Activated CD4-positive, alpha-beta T cell treated with anti-CD3 and anti-CD28 coated beads, Interleukin-10, Interleukin-2, amounts not matched to agents 100 ng/mL and 50 ng/mL, durations not matched to agents 16 hours and 8 hours (primary cell): Measurements from ENCODE around the gene CRYGS.
"Not testable (repeated sequence)": the region's sequence is repeated elsewhere in the genome, so short reads cannot be mapped to it uniquely, and the experiment has no call there.

Source experiments
- DNase-seq: peaks from one replicate; pipeline ENCODE4 v3.0.0-alpha.2; 2020

Gene CRYGS

DNA sequence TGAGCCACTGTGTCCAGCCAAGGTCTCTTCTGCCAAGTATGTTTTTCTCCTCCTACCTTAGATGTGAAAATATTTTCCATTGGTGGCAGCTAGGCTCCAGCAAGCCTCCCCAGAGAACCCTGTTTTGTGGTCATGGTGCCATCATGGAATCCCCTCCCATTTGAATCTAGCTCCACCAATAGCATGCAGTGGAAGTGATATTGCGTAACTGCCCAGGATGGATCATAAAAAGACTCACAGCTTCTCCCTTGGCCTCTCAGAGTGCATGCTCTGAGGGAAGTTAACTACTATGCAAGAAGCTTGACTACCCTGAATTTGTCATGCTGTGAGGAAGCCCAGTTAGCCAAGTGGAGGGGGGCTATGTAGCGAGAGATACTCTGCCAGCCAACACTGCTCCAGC is 27.5 kb downstream of the CRYGS start:
- peak; percentile 49 for DNase-seq

DNA sequence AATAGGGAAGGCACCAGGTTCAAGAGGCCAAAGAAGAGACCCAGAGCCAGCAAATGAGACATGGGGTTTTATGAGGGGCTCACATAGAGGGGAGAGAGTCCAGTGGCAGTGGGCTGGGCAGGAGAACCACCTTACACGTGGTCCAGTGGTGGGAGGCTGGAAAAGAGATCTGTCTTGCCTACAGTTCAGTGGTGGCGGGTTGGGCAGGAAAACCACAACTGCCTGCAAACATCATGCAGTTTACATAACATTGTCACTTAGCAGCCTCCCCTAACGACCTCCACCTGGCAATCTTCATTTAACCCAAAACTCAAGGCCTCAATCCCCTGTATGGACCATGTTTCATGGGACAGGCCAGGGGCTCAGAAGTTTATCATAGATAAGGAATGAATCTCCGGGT is 29.1 kb downstream of the CRYGS start:
- peak; percentile 76 for DNase-seq

DNA sequence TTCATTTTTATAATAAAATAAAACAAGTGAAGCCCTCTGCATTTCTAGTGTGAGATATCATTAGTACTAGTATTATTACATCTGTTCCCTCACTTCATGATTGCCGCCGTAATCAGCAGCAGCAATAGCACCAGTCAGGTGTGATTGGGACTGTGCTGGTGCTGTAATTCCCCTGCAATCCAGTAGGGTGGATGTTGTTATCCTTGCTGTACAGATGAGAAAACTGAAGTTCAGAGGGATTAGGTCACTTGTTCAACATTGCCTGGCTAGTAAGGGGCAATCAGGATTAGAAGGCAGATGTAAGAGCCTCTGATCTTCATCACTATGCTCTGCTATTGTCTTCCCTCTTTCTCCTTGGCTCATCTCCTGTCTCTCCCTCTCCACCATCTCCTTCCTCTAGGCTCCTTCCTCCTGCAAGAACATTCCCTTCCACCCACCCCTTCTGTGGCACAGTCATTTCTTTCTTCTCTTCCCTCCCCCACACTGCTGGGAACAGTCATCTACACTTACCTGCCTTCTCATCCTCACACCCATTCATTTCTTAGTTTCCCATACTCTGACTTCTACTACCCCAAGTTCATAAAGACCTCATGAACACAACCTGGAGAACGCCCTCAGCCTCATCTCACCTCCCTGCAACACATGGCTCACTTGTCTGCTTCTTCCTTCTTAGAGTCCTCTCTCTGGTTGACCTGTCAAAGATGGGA is 29.7 kb downstream of the CRYGS start:
- DNase-seq = peak; percentile 76

DNA sequence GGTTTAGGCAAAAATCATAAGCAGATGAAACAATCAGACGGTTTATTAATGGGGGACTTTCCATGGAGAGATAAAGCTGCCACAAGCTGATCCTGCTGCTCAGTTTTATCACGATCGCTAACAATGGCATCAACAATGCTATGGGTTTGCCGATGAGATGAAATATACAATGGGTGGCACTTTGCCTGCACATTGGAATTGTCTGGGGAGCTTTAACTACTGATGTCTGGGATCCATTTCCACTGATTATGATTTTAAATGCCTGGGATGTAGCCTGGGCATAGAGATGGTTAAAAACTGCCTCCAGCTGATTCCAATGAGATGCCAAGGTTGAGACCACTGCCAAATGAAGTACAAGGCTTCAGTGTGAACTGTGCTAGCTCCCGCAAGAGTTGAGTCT is 30.8 kb downstream of the CRYGS start:
- no peak for DNase-seq

DNA sequence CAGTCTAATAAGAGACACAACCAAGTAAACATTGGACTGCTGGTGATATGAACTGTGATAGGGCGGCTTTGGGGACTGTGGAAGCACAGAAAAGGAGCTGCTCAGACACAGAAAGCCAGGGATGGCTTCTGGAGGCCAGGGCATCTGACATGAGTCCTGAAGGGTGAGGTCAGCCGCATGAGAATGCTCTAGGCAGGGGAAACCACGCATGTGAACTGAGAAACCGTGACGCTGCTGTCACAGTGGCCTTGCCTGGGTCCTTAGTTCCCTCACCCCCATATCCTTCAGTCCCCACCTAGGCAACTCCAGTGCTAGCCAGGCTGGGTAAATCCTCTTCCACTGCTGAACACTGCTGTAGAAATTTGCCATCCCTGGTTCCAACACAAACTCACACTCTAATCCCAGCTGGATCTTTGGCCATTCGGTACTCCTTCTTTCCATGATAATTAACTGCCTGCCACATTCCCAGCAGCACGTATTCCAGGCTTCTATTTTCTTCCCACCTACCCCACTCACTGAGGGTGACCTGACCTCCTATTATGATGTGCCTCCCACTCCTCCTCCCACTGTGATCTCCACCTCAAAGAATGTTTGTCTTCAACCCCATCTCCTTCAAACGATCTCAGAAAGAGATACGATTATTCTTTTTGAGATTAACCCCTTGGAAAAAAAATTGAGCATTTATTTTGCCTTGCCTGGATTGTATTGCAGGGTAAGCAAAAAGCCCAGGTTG is 31.4 kb downstream of the CRYGS start:
- no peak for DNase-seq

DNA sequence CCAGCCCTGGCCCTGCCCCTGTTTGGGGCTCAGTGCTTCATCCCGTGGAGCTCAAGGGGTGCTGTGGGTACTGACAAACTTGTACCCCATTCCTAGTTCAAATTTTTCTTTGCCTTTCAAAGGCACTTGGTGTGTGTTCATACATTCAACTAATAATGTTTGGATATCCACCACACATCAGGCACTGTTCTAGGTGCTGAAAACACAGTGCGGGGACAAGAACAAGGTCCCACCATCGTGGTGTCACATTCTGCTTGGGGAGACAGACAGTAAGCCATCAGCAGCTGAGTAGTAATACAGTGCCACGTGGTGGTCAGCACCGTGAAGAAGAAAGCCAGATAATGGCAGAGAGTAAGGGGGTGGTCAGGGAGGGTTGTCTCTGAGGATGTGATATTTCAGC is 32.5 kb downstream of the CRYGS start:
- no peak for DNase-seq

DNA sequence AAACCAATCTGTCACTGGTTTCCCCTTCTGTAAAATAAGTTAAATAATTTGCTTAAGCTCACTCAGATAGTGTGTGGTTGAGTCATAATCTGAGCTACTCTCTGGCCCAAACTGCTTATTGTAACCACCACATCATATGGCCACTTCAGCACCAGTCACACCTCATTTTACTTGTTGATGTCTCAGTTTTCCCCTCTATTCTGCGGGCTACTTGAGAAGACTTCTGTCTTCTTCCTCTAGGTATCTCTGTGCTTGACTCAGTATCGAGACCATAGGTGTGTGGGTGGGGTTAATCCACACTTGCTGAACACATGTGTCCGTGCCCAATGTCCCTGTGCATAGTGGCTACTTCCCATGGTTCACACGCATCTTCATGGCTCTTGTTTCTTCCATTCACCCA is 32.9 kb downstream of the CRYGS start:
- peak; percentile 75 for DNase-seq

DNA sequence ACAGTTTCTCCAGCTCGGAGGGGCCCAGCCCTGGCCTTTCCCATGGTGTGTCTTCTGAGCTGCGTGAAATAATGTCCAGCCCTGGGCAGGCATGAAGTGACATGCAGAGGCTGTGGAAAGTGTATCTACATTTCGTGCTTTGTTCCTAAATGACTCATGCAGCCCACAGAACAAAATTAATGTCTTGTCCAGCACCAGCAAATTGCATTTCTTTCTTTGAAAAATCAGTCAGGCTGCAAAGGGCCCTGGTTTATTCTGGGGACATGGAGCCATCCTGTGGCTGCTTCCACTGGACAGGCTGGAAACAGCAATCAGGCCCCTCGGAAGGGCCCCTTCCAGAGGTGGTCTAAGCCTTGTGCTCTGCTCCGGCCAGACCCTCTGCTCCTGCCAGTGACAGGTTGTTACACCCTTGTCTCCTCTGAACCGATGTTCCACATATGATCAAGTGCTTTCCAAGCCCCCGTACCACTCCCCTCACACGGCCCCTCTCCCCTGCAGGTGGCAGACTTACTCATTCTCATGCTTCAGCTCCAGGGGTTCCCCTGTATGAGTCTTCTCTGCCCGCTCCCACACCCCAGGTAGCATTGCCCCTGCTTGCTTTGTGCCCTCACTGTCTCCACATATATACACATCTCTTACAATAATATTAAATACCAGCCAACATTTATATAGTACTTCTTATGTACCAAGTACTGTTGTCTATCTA is 33.7 kb downstream of the CRYGS start:
- peak; percentile 44 for DNase-seq

DNA sequence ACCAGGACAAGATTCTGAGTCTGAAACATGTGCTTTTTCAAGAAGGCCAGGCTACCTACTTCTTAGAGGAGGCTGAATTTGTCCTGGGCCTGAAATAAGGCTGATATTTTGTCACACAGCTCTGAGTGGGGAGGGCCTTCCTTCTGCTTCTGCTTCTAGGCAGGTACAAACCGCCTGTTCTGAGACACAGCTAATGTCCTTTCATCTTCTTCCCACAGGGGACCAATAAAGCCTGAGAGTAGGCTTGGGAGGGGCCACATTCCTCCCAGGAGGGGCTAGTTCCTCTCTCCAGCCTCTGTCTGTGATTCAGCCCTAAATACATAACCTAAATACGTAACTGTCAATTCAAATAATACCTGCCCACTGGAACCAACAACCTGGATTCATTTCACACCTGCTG is 34.8 kb downstream of the CRYGS start:
- no peak for DNase-seq

DNA sequence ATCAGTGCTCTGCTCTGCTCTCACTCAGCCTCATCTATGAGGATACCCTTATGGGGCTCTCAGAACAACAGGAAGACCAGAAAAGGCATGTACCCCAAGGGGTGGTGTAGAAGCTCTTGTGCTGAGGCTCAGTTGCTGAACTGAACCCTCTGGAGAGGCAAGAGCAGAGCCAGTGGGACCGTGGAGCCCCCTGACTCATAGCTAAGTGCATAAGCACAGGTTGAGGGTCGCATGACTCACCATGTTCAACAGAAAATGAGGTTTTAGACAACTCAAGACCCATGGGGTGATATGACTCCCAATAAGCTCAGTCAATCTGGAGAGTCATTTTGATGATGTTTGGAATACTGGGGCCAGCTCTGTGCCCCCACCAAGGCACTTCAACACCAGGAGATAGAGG is 37.3 kb downstream of the CRYGS start:
- DNase-seq = peak; percentile 55

DNA sequence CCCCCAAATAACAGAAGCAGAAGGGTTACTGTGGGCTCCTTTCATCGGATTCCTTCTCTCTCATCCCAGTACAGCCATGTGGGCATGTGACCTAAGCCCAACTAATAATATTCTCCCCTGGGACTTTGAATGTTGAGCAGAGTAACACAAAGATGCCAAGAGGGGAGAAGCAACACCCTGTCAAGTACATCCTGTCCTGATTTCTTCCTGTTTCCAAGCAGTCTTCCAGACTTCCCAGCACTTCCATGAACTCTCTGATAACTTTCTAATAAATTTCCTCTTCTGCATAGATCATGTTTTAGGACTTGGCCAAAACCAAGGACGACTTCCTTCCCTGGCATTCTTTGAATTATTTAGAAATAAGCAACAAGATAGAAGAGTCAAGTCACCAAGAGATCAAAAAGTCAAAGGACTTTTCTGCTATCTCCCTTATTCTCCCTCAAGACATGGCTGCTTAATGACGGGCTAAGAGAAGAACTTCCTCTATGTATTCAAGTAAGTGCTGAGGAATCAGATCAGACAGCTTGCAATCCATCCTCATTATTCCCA is 37.9 kb downstream of the CRYGS start:
- DNase-seq = no peak

DNA sequence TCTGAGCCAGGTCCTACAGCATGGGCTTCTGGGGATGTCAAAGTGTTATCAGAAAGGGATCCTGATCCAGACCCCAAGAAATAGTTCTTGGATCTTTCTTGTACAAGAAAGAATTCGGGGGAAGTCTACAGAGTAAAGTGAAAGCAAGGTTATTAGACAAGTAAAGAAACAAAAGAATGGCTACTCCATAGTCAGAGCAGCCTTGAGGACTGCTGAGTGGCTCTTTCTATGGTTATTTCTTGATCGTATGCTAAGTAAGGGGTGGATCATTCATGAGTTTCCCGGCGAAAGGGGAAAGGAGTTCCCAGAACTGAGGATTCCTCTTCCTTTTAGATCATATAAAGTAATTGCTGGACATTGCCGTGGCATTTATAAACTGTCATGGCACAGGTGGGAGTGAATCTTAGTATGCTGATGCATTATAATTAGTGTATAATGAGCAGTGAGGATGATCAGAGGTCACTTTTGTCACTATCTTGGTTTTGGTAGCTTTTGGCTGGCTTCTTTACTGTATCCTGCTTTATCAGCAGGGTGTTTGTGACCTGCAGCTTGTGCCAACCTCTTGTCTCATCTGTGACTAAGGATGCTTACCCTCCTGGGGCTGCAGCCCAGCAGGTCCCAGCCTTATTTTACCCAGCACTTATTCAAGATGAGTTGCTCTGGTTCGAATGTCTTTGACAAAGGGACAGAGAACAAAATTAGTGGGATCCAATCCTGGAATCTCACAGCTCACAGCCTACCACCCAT is 41.0 kb downstream of the CRYGS start:
- no peak for DNase-seq

DNA sequence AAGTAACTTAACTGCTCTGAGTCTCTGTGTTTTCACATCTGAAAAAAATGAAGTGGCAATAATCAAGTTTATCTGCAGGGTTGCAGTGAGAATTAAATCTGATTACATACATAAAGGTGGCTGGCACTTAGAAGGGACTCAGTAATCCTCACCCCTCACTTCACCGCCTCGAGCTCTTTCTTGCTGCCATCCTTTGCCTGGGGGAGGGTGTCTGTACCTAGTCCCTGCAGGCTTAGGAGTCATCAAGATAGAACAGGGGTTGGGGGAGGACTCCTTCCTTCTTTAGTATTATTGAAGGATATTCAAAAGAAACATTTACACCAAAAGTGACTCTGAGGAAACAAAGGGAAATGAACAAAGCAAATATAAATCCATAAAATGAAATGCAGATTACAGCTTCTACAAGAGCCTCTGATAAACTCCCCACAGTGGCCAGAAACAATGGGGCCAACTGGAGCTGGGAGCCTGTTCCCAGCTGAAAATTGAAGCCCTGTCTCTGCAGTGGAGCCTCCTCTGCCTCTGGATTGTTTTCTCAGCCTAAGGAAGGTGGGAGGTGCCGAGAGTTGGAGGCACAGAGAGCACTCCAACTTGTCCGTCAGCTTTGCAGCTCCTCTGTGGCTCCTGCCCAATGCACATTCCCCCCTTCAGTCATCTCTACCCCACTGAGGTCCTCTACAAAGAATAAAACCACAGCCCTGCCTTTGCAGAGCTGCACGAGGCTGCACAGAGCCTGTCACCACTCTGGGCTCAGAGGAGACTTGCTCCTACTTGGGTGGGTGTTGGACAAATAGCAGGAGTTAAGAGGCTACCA is 41.8 kb downstream of the CRYGS start:
- DNase-seq = peak; percentile 54

DNA sequence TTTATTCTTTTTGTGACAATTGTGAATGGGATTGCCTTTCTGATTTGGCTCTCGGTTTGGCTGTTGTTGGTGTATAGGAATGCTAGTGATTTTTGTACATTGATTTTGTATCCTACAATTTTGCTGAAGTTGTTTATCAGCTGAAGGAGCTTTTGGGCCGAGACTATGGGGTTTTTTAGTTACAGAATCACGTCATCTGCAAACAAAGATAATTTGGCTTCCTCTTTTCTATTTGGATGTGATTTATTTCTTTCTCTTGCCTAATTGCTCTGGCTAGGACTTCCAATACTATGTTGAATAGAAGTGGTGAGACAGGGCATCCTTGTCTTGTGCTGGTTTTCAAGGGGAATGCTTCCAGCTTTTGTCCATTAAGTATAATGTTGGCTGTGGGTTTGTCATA is 44.2 kb downstream of the CRYGS start:
- not testable (repeated sequence) for DNase-seq

DNA sequence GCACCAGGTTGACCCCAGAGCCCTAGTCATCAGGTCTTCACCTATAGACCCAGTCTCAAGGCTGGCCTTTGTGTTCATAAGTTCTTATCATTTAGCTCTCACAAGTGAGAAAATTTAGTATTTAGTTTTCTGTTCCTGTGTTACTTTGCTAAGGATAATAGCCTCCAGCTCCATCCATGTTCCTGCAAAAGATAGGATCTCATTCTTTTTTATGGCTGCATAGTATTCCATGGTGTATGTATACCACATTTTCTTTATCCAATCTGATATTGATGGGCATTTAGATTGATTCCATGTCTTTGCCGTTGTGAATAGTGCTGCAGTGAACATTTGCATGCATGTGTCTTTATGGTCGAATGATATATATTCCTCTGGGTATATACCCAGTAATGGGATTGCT is 46.2 kb downstream of the CRYGS start:
- not testable (repeated sequence) for DNase-seq

DNA sequence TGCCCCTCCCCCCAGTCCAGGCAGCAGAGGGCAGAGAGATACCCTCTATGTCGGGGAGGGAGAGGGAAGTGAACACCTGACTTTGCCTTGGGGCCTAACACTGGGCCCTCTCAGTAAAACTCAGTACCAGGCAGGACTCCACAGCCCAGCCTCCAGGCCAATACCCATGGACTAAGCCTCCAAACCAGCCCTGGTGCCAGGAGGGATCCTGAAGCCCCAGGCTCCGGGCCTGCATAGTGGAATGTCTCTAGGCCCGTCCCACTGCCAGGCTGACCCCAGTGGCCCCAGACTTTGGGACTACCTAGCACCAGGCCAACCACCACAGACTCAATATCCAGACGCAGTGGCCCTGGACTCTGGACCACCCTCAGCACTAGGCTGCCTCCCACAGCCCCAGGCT is 46.6 kb downstream of the CRYGS start:
- no peak for DNase-seq

DNA sequence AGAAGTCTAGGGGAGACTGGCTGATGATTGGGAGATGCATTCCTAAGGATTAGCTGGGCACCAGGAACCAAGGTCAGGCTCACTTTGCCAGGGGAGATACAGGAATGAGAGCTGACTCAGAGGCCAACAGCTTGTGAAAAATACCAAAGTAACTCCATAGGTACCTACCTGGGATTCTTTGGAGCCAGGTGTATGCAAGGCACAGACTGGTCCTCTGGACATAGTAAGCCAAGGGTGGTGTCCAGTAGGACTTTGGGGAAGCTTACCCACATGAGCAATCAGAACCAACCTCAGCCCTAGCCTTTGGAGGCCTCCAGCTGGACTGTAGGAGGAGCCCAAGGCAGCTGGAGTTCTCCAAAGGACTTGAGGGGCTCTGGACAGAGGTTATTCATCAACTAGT is 47.5 kb downstream of the CRYGS start:
- no peak for DNase-seq

DNA sequence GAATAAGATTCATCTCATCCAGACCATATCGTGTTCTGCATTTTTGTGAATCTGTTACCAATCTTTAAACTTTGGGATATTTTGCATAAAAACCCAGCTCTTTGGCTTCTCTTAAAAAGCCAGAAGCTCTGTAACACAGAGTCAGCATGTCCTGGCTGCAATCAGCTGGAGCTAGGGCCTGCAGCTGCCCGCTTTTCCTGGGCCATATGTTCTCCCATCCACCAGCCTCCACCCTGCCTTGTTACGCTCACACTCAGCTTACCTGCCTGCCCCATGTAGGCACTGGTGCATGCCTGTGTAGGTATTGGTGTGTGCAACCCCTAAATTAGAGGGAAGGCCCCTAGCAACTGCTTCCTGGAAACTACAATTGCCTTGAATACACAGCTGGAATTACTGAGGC is 48.2 kb downstream of the CRYGS start:
- no peak for DNase-seq

DNA sequence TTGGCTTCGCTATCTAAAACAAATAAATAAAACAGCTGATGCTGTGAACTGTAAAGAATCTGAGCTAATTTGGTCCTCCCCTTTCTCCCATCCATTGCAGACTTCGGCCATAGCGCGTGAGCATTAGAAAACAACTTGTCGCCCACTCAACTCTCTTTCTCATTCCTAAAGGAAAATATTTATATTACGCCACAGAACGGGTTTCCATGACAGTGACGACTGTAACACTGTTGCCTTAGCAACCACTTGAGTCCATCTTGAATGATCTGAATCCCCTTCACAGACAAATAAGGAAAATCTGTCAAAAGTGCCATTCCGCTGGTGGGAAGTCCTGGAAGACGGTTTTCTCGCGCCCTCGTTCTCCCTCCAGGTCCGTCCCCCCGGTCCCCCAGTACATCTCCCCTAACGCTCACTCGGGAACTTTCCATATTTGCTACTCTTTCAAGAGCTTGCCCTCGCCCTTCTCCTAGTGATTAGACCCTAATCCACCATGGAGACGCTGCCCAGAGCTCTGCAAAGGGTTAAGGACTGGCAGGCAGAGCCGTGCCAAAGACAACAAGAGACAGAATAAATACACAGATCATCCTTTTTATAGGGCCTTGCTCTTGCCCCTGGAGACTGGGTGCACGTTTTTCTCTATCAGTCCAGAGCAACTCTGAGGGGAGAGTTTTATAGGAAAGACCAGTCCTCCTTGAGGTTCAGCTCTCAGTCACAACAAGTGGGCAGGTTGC is 50.5 kb downstream of the CRYGS start:
- no peak for DNase-seq

DNA sequence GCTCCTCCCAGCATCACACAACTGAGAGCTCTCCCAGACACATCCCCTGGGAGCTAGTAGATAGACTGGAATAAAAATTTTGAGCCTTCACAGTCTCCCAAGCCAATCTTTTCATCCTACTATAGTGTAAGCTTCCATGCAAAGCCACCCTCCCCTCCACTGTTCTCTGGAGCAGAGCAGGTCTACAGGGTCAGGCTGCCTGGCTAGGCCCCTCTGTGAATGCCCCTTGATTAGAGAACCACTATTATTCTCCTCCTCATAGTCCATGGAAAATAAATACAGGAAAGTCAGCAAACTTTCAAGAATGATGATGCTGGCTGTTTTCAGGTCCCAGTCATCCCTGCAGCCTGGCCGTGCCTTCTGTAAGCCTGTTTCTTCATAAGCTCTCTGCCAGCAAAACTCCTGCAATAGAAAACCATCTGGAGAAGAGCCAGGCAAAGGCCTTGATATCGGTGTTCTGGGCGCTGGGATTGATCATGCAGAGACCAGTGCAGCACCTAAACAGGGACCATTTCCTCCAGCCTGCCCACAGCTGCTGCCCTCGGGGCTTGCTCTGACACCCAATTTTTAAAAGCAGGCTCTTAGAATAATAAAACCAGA is 51.7 kb downstream of the CRYGS start:
- DNase-seq = no peak

DNA sequence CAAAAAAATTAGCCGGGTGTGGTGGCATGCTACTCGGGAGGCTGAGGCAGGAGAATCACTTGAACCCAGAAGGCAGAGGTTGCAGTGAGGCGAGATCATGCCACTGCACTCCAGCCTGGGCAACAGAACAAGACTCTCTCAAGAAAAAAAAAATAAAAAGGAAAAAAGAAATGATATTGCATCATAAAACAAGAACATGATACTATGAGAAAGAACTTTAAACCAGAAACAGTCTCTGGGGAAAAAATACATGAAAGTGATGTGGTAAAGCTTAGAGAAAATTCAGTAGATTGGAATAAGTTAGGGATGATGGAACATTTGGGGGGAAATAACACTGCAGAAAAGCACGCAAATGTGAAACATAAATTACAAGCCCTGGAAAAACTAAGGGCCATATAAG is 54.7 kb downstream of the CRYGS start:
- DNase-seq = no peak
